RWPE2 (cell line): ENCODE measurements around the gene ZFAND3.

ENCODE experiments used
- ATAC-seq: fragments of 200-7000 bp; cut with Tn5 transposase; 3 replicates; pipeline ENCODE4 v1.9.1; 2021; ENCODE audit warnings: low read depth
- DNase-seq: peaks from one replicate; pipeline ENCODE4 v3.0.0-alpha.2; 2020; ENCODE audit warnings: low spot score
- H3K27ac ChIP-seq: fragments of 450-650 bp; 2 replicates; pipeline ENCODE4 v1.5.1; 2017; ENCODE audit warnings: mild to moderate bottlenecking; ENCODE audit not compliant: poor library complexity, severe bottlenecking
- H3K27me3 ChIP-seq: fragments of 250-450 bp; sonication (Bioruptor Pico); 2 replicates; pipeline ENCODE4 v1.5.1; 2021; ENCODE audit warnings: mild to moderate bottlenecking, moderate library complexity; ENCODE audit not compliant: insufficient read depth, poor library complexity, severe bottlenecking
- H3K36me3 ChIP-seq: fragments of 250-450 bp; sonication (Bioruptor Pico); 2 replicates; pipeline ENCODE4 v1.5.1; 2020; ENCODE audit warnings: low read depth, mild to moderate bottlenecking, moderate library complexity
- H3K4me1 ChIP-seq: fragments of 250-450 bp; sonication (Bioruptor Pico); 2 replicates; pipeline ENCODE4 v1.5.1; 2021; ENCODE audit warnings: mild to moderate bottlenecking, moderate library complexity; ENCODE audit not compliant: insufficient read depth, poor library complexity, severe bottlenecking
- H3K4me3 ChIP-seq: fragments of 250-450 bp; sonication (Bioruptor Pico); 2 replicates; pipeline ENCODE4 v1.5.1; 2021; ENCODE audit warnings: mild to moderate bottlenecking, moderate library complexity; ENCODE audit not compliant: severe bottlenecking
- H3K9me3 ChIP-seq: fragments of 250-450 bp; sonication (Bioruptor Pico); 2 replicates; pipeline ENCODE4 v1.5.1; 2021; ENCODE audit warnings: mild to moderate bottlenecking, moderate library complexity; ENCODE audit not compliant: severe bottlenecking
- CTCF ChIP-seq: fragments of 450-650 bp; IDR thresholded peaks from one replicate; pipeline ENCODE4 v1.5.1; 2017; ENCODE audit warnings: mild to moderate bottlenecking, moderate library complexity; ENCODE audit not compliant: poor library complexity, severe bottlenecking

ZFAND3 gene

GRCh38 chr6:37827603-37828265 is 8.2 kb downstream of the ZFAND3 start:
- DNase-seq (no peak), ATAC-seq (no peak)
- H3K4me1 ChIP-seq: peaks cover 9% of the 10 kb centered on the region
- no peak overlapping the region for H3K27ac ChIP-seq
- no peak for TF ChIP-seq CTCF
- H3K27me3 ChIP-seq: no peaks in the 10 kb centered on the region
- H3K4me3 ChIP-seq: no peak overlapping the region
- no peaks in the 10 kb centered on the region for H3K9me3 ChIP-seq
- H3K36me3 ChIP-seq: peaks cover 6% of the 10 kb centered on the region; the same call in 1 of the 2 replicates

- DNase-seq (no peak), ATAC-seq (no peak)
- no peak overlapping the region for H3K27ac ChIP-seq
- H3K4me3 ChIP-seq: no peak overlapping the region
- no peaks in the 10 kb centered on the region for H3K9me3 ChIP-seq
- H3K4me1 ChIP-seq: peaks cover 3% of the 10 kb centered on the region
- TF ChIP-seq CTCF: no peak
- peaks cover 9% of the 10 kb centered on the region; the same call in 1 of the 2 replicates for H3K36me3 ChIP-seq
- H3K27me3 ChIP-seq: no peaks in the 10 kb centered on the region
These were observed 10.7 kb downstream of the ZFAND3 start for GRCh38 chr6:37830225-37830624.

GRCh38 chr6:37831457-37831856 is 11.9 kb downstream of the ZFAND3 start:
- Histone ChIP-seq H3K27me3 (no peaks in the 10 kb centered on the region), H3K27ac (no peak overlapping the region), H3K4me3 (no peak overlapping the region), H3K4me1 (no peaks in the 10 kb centered on the region), H3K9me3 (no peaks in the 10 kb centered on the region), H3K36me3 (peaks cover 9% of the 10 kb centered on the region)
- ATAC-seq (no peak), DNase-seq (no peak)
- no peak for TF ChIP-seq CTCF

- no peaks in the 10 kb centered on the region for H3K27me3 ChIP-seq
- no peak for TF ChIP-seq CTCF
- ATAC-seq: no peak
- no peak overlapping the region for H3K4me3 ChIP-seq
- H3K36me3 ChIP-seq: peaks cover 18% of the 10 kb centered on the region; the same call in 1 of the 2 replicates
- no peak overlapping the region for H3K27ac ChIP-seq
- H3K9me3 ChIP-seq: no peaks in the 10 kb centered on the region
- no peaks in the 10 kb centered on the region for H3K4me1 ChIP-seq
- DNase-seq: no peak
These were observed 16.4 kb downstream of the ZFAND3 start for GRCh38 chr6:37835923-37836322.

GRCh38 chr6:37838219-37838921 is 18.8 kb downstream of the ZFAND3 start:
- H3K27me3 ChIP-seq: no peaks in the 10 kb centered on the region
- H3K27ac ChIP-seq: no peak overlapping the region
- ATAC-seq: no peak
- DNase-seq: no peak
- H3K4me3 ChIP-seq: no peak overlapping the region
- TF ChIP-seq CTCF: no peak
- no peaks in the 10 kb centered on the region for H3K4me1 ChIP-seq
- peaks cover 15% of the 10 kb centered on the region; the same call in 1 of the 2 replicates for H3K36me3 ChIP-seq
- no peaks in the 10 kb centered on the region for H3K9me3 ChIP-seq
